Stimulated activated effector memory CD8-positive, alpha-beta T cell treated with anti-CD3 and anti-CD28 coated beads, Interleukin-12 subunit alpha, Interleukin-12 subunit beta, amount 100 ng/mL, for 72 hours (primary cell): ENCODE data around the gene RAB31.

Experiments
- ATAC-seq: fragments of 150-1000 bp; cut with Tn5 transposase; 2 replicates; pipeline ENCODE4 v1.10.0; 2021
- DNase-seq, 2 donors: peaks; one replicate each; pipeline ENCODE4 v3.0.0; 2021 to 2022; ENCODE audit warnings: low spot score in 2 of 2
- H3K27ac Mint-ChIP-seq: one replicate; pipeline ENCODE4 v1.8.0; 2022; ENCODE audit warnings: mild to moderate bottlenecking, mixed read lengths
- H3K36me3 Mint-ChIP-seq: one replicate; pipeline ENCODE4 v1.8.0; 2022; ENCODE audit warnings: mild to moderate bottlenecking, mixed read lengths
- H3K4me1 Mint-ChIP-seq: one replicate; pipeline ENCODE4 v1.8.0; 2022; ENCODE audit warnings: mixed read lengths
- H3K4me3 Mint-ChIP-seq: one replicate; pipeline ENCODE4 v1.8.0; 2022; ENCODE audit warnings: mild to moderate bottlenecking, mixed read lengths
- H3K9me3 Mint-ChIP-seq: one replicate; pipeline ENCODE4 v1.8.0; 2022; ENCODE audit warnings: mixed read lengths

Gene RAB31

DNA sequence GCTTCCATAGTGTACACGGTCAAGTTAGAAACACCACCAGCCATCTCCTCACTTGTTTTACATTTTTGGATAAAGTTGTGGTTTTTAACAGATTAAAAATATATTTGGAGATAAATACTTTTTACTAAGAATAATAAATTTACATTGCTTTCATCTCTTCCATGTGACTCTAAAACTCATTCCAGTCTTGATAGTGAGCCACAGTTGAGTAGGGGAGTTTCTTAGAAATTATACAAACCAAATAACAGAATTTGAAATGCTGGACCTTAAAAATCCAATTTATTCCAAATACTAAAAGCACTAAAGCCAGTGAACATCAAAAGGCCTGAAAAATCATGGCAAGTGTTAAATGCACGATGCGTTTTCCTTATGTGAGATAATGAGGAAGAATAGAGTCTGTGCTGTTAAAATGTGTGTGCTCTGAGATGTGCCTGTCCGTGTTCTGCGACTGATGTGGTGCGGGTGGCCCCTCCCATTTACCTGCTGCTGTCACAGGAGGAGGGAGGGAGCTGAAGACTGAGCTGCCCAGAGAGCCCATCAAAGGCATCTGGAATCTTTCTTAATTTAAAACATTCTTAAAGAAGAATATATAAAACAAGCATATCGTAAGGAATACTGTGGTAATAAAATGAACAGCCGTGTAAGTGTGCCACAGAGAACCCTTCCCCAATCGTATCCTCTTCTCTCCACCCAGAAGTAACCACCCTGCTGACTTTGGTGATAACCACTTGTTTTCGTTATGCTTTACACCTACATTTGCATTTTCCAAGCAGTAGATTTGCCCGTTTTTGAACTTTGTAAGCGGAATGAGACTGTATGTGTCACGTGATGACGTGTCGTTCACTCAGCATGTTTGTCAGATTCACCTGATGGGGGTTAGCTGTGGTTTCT is 120.7 kb downstream of the RAB31 start:
- H3K36me3 Mint-ChIP-seq, result no peaks in the 10 kb centered on the region
- H3K4me1 Mint-ChIP-seq, result no peaks in the 10 kb centered on the region
- no peak for ATAC-seq
- H3K27ac Mint-ChIP-seq, result no peak overlapping the region
- H3K4me3 Mint-ChIP-seq, result no peak overlapping the region
- H3K9me3 Mint-ChIP-seq, result no peaks in the 10 kb centered on the region
- peak in 1 of 2 donors; percentile 15 for DNase-seq

DNA sequence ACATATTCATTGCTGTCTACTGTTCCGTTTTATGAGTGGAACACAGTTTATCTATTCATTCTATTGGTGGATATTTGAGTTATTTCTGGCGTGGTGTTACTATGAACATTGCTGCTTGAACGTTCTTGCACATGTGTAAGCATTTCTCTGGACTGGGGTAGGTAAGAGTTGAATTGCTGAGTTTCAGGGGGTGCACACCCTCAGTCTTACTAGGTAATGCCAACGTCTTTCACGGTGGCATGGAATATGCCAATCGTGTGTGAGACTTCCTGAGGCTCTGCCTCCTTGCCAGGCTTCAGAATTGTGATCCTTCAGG is 121.3 kb downstream of the RAB31 start:
- Mint-ChIP-seq H3K36me3 (no peaks in the 10 kb centered on the region), H3K4me1 (no peaks in the 10 kb centered on the region), H3K4me3 (no peak overlapping the region), H3K27ac (no peak overlapping the region), H3K9me3 (no peaks in the 10 kb centered on the region)
- DNase-seq, result peak in 1 of 2 donors; percentile 26
- ATAC-seq, result no peak

DNA sequence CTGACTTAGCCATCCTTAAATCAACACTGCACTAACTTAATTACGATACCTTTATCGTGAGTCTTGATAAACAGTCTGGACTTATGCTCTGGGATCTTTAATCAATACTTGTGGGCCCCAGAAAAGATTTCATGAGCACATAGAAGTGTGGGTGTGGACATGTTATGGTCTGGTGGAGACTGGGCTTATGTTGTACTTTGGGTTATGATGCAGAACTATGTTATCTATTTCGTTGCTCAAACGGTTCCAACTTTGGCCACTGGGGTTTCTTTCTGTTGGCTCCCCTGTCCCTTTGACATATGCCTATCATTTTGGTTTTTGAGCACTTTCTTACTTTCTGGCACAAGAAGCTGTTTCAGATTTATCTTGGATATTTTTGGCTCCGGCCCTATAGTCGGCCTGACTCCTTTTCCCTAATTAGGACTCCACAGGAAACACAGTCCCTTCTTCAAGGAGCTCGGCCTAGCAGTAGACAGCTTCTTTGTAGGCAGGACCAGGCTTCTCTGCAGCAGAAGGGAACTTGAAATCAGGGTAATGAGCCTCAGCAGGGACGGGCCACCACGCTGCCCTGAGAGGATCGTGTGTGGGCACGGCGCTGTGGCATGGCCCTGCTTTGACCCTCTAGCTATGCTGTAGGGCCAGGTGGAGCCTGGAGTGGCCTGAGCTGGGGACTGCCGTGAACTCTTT is 123.1 kb downstream of the RAB31 start:
- Mint-ChIP-seq H3K9me3 (no peaks in the 10 kb centered on the region), H3K4me3 (no peak overlapping the region), H3K27ac (no peak overlapping the region), H3K36me3 (no peaks in the 10 kb centered on the region), H3K4me1 (no peaks in the 10 kb centered on the region)
- DNase-seq, result peak in 1 of 2 donors; percentile 41
- ATAC-seq, result no peak

DNA sequence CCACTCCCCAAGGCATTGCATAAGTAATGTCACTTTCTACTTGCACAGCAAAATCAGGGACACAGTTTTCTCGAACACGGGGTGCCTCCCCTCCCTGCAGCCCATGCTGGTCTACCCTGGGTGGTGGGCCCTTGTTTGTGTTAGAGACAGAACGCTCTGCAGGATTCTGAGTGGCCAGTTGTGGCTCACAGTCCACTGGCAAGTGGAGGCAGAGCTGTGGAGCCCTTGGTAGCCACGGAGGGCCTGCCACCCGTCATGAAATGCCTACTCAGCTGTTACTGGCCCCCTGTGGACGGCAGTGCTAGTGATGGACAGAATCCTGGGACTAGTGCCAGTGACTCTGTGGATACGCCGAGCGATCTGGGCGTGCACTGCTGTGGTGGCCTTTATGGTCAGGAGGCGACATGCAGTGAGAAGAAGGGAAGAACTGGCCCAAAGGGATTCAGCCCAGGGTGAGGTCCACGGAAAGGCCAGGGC is 123.7 kb downstream of the RAB31 start:
- Mint-ChIP-seq H3K27ac (no peak overlapping the region), H3K4me1 (no peaks in the 10 kb centered on the region), H3K36me3 (no peaks in the 10 kb centered on the region), H3K9me3 (no peaks in the 10 kb centered on the region), H3K4me3 (no peak overlapping the region)
- DNase-seq, result no peak
- no peak for ATAC-seq

DNA sequence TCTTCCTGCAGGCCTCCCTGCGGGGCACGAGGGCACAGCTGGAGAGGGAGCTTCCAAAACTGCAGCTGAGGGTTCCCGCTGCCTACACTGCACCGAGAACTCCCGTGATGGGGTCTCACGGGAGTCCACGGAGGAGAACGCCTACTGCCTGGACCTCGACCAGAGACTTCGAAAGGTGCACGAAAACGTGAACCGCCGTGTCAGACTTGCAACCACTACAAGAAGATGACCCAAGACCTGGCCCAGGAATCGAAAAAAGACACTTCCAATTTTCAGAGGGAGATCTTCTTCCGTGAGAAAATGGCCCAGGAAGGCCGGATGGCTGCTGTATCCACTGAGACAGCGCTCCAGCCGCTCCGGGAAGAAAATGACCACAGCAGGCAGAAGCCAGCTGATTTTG is 124.8 kb downstream of the RAB31 start:
- no peaks in the 10 kb centered on the region for H3K36me3 Mint-ChIP-seq
- H3K4me3 Mint-ChIP-seq, result no peak overlapping the region
- no peaks in the 10 kb centered on the region for H3K9me3 Mint-ChIP-seq
- no peaks in the 10 kb centered on the region for H3K4me1 Mint-ChIP-seq
- H3K27ac Mint-ChIP-seq, result no peak overlapping the region
- no peak for ATAC-seq
- DNase-seq, result peak in 1 of 2 donors; percentile 29

DNA sequence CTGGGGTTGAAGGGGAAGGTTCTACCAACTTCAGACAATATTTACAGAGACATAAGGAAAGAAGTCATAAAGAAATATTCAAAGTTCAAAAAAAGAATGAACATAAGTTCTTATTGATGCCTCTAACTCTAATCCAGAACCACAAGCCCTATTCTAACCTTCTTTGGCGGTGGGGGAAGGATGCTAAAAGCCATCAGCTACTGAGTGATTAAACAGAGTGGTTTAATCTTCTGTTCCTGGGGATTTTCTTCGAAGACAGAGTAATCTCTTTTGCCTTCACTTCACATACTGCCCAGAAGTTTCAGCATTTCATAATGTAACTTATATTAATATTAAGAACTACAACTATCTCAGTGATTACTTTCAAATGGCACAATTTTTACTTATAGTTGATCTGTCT is 126.5 kb downstream of the RAB31 start:
- Mint-ChIP-seq H3K4me1 (no peaks in the 10 kb centered on the region), H3K27ac (no peak overlapping the region), H3K4me3 (no peak overlapping the region), H3K9me3 (no peaks in the 10 kb centered on the region), H3K36me3 (no peaks in the 10 kb centered on the region)
- DNase-seq (no peak), ATAC-seq (no peak)

DNA sequence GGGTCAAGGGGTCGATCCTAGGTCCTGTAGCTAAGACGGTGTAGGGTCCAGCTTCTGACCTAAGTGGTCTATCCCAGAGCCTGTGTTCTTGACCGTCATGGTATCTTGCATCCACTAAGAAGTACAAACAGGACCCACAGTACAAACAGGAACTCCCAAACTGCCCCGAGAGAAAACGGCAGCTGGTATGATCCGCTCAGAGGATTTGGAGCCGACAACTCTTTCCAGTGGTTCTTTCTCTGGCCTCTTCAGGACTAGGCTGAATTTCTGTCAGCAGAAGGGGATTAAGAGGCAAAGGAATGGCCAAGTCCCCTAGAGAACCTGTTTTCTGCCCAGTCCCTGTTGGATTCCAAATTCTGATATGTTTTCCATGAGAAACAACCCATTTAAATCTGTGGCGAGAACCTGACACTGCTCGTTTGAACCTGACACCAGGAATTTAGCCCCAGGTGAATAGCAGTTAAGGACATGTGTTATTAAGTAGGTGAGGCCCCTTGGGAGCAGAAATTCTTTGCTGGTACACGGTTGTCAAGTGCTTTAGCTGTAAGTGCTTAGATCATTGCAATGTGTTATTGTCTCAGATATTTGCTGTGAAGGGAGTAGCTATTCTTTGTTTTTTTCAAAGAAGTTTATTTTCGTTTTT is 127.1 kb downstream of the RAB31 start:
- Mint-ChIP-seq H3K9me3 (no peaks in the 10 kb centered on the region), H3K36me3 (no peaks in the 10 kb centered on the region), H3K27ac (no peak overlapping the region), H3K4me3 (no peak overlapping the region), H3K4me1 (no peaks in the 10 kb centered on the region)
- DNase-seq (no peak), ATAC-seq (no peak)

DNA sequence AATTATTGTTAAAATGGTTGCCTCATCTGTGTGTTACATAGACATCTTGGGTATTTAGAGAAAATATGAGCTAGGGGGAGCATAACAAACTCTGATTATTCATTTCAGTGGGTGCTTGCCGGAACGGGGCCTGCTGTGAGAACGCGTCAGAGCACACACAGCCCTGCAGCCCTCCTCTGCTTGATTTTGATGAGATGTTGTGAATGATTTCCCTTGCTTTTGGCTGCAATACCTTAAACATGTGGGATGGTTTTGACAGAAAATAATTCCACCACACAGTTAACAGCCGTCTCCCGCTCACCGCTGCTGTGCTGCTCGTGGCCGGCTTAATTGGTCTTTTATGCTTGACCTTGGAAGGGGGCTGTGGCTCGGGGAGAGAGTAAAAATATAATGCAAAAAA is 127.7 kb downstream of the RAB31 start:
- Mint-ChIP-seq H3K4me1 (no peaks in the 10 kb centered on the region), H3K36me3 (no peaks in the 10 kb centered on the region), H3K27ac (no peak overlapping the region), H3K4me3 (no peak overlapping the region), H3K9me3 (no peaks in the 10 kb centered on the region)
- DNase-seq (no peak), ATAC-seq (no peak)

DNA sequence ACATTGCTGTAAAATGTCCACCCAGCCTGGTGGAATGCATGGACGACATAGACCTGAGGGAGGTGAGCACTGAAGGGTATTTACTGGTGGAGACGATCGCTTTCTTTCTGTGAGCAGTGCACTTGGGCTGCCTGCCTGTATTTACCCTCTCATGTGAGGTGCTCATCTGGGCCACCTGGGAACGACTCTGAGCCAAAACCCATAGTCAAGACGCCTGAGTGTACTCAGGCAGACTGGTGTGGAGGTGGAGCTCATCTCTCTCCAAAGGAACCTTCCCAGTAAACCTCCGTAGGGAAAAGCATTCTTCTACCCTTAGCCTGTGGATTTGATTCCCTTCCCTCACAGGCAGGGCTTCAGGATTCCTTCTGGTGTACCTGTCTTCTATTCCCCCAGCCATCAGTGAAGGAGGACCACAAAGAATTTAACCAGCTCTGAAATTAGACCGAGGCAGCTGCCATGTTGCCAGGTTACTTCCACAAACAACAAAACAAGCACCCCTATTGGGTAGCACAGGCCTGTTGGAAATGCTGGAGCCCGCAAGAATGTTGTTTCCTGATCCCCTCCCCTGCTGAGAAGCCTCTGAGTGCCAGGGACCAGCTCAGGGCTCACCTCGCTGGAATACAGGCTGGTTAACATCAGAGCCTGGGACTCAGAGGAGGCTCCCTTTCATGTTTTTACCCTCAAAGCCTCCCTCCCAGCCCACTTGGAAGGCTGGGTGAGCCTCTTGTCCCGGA is 130.2 kb downstream of the RAB31 start:
- H3K4me3 Mint-ChIP-seq, result no peak overlapping the region
- H3K27ac Mint-ChIP-seq, result no peak overlapping the region

DNA sequence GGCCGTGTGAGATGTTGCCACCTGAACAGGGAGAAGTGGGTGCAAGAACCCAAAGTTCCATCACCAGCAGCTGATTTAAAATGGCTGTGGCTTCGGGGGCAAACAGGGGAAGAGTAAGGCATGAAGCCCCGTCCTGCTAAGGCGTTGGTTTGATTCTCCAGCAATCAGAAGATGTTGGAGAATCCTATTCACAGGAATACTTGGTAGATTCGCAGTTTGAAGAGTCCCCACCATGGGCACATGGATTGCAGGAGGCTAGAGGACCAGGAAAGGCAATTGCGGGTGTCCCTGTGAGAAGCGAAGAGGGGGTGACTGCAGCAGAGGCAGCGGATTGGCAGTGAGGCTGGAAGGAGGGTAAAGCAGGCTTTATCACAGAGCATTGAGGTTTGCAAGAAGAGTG is 131.1 kb downstream of the RAB31 start:
- Mint-ChIP-seq H3K36me3 (no peaks in the 10 kb centered on the region), H3K27ac (no peak overlapping the region), H3K9me3 (no peaks in the 10 kb centered on the region), H3K4me1 (no peaks in the 10 kb centered on the region), H3K4me3 (no peak overlapping the region)
- DNase-seq (no peak), ATAC-seq (no peak)

More for the DNA sequence above, 130.2 kb downstream of the RAB31 start:
- Mint-ChIP-seq H3K36me3 (no peaks in the 10 kb centered on the region), H3K4me1 (no peaks in the 10 kb centered on the region), H3K9me3 (no peaks in the 10 kb centered on the region)
- DNase-seq (no peak), ATAC-seq (no peak)

DNA sequence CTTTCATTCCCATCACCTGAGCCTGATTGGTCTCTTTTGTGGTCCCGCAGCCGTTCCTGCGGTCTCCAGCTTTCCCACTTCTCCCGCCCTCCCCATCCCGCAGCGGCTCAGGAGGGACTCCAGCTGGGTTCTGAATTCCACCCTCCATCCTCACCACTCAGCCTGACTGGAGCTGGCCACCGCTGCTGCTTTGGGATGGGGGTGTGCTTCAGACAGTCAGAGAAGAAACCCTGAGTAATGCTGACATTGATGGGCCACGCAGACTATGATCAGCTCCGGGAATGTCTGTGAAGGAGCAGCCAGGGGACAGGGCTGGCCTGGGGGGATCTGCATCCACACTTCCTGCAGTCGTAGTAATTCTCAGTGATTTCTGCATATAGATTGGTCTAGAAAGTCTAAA is 131.8 kb downstream of the RAB31 start:
- H3K4me3 Mint-ChIP-seq, result no peak overlapping the region
- no peak for DNase-seq
- ATAC-seq, result no peak
- no peaks in the 10 kb centered on the region for H3K9me3 Mint-ChIP-seq
- H3K36me3 Mint-ChIP-seq, result no peaks in the 10 kb centered on the region
- H3K4me1 Mint-ChIP-seq, result no peaks in the 10 kb centered on the region
- H3K27ac Mint-ChIP-seq, result no peak overlapping the region

DNA sequence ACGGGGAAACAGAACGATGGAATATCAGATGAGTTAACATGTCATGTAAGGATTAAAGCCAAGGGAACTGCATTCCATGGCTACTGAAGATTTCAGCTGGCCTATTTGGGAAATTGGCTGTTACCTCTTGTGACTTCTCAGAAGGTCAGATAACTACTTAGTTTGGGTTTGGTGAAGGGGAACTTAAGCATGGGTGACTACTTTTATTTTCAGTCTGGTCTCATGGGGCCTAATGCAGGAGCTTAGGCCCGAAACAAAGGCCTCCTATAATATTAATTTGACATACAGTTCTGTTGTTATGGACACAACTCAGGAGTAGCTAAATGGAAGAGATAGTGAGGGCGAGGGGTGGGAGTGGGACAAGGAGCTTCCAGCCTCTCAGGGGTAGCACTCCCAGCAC is 133.7 kb downstream of the RAB31 start:
- Mint-ChIP-seq H3K4me3 (no peak overlapping the region), H3K27ac (no peak overlapping the region), H3K9me3 (no peaks in the 10 kb centered on the region), H3K36me3 (no peaks in the 10 kb centered on the region), H3K4me1 (no peaks in the 10 kb centered on the region)
- DNase-seq (no peak), ATAC-seq (no peak)

DNA sequence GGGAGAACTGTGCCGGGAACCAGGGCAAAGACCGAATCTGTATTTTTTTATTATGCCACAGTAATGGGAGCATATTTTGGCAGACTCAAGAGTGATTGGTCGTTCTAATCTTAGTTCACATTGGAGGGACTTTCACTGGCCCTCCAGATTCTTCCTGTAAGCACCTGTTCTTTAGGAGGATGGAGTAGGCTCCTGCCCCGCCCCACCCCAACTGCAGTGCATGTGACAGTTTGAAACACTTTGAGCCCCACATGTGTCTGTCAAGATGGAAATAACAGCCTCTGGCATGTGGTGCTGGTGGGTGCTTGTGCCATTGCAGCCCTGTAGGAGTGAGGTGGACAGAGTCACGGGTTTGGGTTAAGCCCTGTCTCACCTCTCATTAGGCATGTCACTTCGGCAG is 134.3 kb downstream of the RAB31 start:
- Mint-ChIP-seq H3K27ac (no peak overlapping the region), H3K9me3 (no peaks in the 10 kb centered on the region), H3K36me3 (no peaks in the 10 kb centered on the region), H3K4me1 (no peaks in the 10 kb centered on the region), H3K4me3 (no peak overlapping the region)
- ATAC-seq (no peak), DNase-seq (peak in 1 of 2 donors; percentile 22)

DNA sequence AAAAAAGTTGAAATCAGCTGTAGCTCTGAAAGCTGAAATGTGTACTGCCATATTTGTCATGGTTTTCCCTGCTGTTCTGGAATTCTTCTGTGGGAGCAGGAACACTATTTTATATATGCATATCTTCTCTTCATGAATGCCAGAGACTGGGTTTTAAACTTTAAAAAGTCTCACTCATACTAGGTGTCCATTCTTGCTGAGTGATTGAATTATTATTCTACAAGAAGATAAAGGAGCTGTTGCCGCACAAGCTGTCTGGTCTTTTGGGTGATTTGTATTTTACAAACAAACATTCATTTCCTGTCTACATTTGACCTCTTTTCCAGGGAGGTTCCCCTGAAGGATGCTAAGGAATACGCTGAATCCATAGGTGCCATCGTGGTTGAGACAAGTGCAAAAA is 137.2 kb downstream of the RAB31 start:
- H3K36me3 Mint-ChIP-seq, result no peaks in the 10 kb centered on the region
- H3K27ac Mint-ChIP-seq, result no peak overlapping the region
- DNase-seq (no peak), ATAC-seq (no peak)
- no peaks in the 10 kb centered on the region for H3K9me3 Mint-ChIP-seq
- no peaks in the 10 kb centered on the region for H3K4me1 Mint-ChIP-seq
- no peak overlapping the region for H3K4me3 Mint-ChIP-seq

DNA sequence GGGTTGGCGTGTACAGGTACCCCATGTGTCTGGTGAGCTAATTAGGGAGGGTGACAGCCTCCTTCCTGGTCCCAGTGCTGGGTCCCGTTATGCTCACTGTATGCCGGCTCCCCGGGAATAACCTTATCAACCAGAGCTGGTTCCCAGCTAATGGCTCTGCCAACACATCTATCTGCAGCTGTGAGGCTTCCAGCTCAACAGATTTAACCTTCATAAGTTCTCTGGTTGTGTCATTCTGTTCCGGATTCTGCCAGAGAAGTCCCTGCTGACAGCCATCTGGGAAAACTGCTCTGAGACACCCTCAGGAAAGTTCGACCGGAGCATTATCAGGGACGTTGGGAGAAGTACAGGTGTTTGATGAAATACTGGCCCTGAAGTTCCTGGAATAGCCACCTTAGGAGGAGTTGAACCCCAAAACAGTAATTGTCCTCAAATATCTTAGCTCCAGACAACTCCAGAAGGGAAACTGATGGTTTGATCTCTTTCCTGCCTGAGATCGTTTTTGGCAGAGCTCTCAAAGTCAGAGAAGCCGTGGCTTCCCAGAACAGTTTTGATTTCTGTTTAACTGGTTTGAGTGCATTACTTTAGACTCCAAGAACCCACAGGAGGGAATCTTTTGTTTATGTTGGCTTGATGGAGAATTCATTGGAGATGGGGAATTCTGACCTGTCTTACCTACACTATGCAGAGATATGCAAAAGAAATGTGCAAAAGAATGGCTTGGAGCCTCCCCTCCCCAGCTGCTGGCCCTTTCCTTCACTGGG is 138.2 kb downstream of the RAB31 start:
- no peaks in the 10 kb centered on the region for H3K4me1 Mint-ChIP-seq

More for the DNA sequence above, 138.2 kb downstream of the RAB31 start:
- no peak for ATAC-seq
- H3K9me3 Mint-ChIP-seq, result no peaks in the 10 kb centered on the region
- no peak for DNase-seq
- H3K4me3 Mint-ChIP-seq, result no peak overlapping the region
- no peak overlapping the region for H3K27ac Mint-ChIP-seq
- no peaks in the 10 kb centered on the region for H3K36me3 Mint-ChIP-seq
